ENCODE measurements around the gene XIAP.
"Not testable (repeated sequence)": the region's sequence is repeated elsewhere in the genome, so short reads cannot be mapped to it uniquely, and the experiment has no call there.

XIAP gene

GRCh38 chrX:123876844-123877243 lies 17.0 kb downstream of the XIAP start:
- DNase-seq, result no peak

DNA sequence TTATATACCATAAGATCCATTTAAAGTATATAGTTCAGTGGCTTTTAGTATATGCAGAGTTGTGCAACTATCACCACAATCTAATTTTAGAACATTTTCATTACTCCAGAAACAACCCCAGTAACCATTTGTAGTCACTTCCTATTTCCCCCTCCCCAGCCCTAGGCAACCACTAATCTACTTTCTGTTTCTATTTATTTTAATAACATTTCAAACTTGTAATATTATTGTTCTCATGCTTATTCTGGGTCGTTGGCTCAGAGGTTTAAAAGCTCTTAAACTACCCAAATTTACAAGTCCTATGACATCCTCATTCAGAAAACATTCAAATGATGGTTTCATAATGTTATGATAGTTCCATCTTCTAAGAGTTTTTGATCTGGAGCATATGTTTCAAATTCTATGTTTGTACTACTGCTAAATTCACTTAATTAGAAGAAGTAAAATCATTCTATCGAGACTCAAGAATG lies 18.4 kb downstream of the XIAP start:
- no peak for DNase-seq

DNA sequence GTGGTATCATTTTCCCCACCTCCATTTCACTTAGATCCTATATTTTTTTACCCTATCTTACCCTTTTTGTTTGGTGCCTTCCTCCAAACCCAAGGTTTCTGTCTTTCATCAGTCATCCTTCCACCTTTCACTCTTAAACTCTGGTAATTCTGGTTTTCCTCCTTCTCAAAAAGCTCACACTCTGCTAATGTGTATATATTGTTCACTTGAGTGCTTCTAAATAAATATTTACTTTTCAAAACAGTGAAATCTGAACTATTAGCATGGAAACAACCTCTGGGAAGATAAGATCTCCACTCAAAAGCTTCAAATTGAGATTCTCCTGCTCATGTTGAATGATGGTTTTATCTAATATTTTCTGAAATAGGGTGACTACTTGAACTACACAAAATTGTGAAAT lies 21.5 kb downstream of the XIAP start:
- DNase-seq, result no peak

GRCh38 chrX:123882391-123882790 lies 22.5 kb downstream of the XIAP start:
- no peak for DNase-seq

- peak; percentile 7 for DNase-seq
These were observed 25.1 kb downstream of the XIAP start for GRCh38 chrX:123884809-123885408.

- no peak for DNase-seq
These were observed 39.8 kb downstream of the XIAP start for GRCh38 chrX:123899701-123900100.

- not testable (repeated sequence) for DNase-seq
These were observed 43.4 kb downstream of the XIAP start for GRCh38 chrX:123903261-123903660.

- DNase-seq, result no peak
These were observed 45.5 kb downstream of the XIAP start for GRCh38 chrX:123905332-123905731.

- no peak for DNase-seq
These were observed 46.9 kb downstream of the XIAP start for GRCh38 chrX:123906557-123907316.

DNA sequence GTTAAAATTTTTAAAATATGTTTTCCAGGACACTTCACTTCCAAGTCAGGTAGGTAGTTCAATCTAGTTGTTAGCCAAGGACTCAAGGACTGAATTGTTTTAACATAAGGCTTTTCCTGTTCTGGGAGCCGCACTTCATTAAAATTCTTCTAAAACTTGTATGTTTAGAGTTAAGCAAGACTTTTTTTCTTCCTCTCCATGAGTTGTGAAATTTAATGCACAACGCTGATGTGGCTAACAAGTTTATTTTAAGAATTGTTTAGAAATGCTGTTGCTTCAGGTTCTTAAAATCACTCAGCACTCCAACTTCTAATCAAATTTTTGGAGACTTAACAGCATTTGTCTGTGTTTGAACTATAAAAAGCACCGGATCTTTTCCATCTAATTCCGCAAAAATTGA lies 49.7 kb downstream of the XIAP start:
- no peak for DNase-seq

- no peak for DNase-seq
These were observed 57.2 kb downstream of the XIAP start for GRCh38 chrX:123917069-123917468.

DNA sequence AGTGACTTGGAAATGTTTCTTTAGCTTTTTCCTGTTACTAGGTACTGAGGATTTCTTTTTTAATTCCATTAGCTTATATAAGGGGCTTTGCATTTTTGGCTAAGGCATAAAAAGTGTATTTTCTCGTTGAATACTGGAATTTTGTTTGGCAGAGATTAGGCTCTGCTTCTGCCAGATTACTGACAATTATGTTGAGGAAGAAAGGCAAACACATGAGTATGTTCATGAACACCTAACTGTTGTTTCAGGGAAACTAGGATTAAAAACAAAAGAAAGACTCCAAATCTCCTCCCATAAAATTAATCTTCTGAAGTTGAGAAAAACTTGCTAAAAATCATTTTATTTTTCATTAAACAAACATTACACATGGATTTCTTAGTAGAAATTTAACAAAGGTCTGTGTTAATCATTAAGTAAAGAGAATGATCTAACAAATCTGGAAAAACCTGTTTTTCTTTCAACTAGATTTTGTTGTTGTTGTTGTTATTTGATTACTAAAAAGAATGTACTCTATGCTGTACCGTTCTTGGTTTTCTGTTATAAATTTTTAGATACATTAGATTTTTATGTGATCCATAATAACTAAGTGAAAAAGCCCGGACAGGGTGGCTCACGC lies 58.4 kb downstream of the XIAP start:
- DNase-seq, result no peak

- no peak for DNase-seq
These were observed 60.4 kb downstream of the XIAP start for GRCh38 chrX:123920105-123920785.

- no peak for DNase-seq
These were observed 63.4 kb downstream of the XIAP start for GRCh38 chrX:123923211-123923610.

- no peak for DNase-seq
These were observed 64.3 kb downstream of the XIAP start for GRCh38 chrX:123924186-123924585.

- DNase-seq, result no peak
These were observed 68.0 kb downstream of the XIAP start for GRCh38 chrX:123927845-123928244.

- DNase-seq, result not testable (repeated sequence)
These were observed 72.2 kb downstream of the XIAP start for GRCh38 chrX:123932055-123932454.

DNA sequence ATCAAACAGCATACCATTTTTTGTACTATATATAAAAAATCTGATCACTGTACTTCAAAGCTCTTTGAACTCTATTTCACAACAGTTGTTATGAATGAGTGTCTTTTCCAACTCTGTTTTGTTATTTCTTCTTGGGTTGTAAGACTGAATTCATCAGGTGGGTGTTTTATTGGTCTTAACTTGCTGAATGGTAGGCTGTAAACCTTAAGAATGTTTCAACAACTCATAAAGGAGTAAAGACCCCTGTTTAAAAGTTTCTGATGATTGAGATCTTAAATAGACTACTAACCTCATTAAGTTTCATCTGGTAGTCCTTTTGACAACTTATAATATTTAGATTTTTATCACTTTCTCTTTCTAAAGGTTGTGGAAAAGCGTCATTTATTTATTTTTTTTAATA lies 83.2 kb downstream of the XIAP start:
- no peak for DNase-seq

DNA sequence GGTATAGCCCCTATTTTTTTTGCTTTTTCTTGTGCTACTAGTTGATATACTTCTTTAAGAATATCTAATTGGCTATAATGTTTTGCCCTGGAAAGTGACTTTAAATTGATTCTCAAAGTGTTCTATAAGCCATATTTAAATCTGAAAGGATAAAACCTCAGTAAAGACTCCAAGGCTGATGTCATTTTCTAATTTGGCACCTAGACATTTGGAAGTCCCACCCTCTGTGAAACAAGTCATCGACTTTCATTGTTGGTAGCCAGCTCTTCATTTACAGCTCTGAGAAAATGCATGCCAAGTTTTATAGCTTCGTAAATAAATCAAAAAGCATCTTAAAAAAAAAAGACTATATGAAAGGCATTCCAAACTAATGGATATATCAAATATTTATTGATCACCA lies 83.6 kb downstream of the XIAP start:
- DNase-seq, result no peak

- no peak for DNase-seq
These were observed 90.0 kb downstream of the XIAP start for GRCh38 chrX:123949846-123950245.

- DNase-seq, result no peak
These were observed 99.6 kb downstream of the XIAP start for GRCh38 chrX:123959281-123960063.

- no peak for DNase-seq
These were observed 101.1 kb downstream of the XIAP start for GRCh38 chrX:123960956-123961267.

Measured in activated T-cell treated with anti-CD3 and anti-CD28 coated beads for 4 hours (primary cell).